Kidney (tissue), 14 donors: ENCODE results near the gene CPXM2. TPM values are rescaled to one million over a fixed set of nuclear protein-coding genes. Genes with fewer than 3 reads are reported as not detected.

Source experiments
- DNase-seq, 5 donors: peaks; one replicate each; pipeline ENCODE4 v3.0.0-alpha.2; 2013 to 2020
- FAIRE-seq: peaks from 2 replicates; lab custom pipeline; 2012; peaks lifted over from hg19 to GRCh38; lab: Jason Lieb, UNC
- H3K27ac ChIP-seq, 2 donors: one replicate each; pipeline ENCODE4 v1.7.0; 2013; ENCODE audit warnings: low read depth in 2 of 2, low read length in 2 of 2, inconsistent platforms in 1 of 2
- H3K27me3 ChIP-seq: one replicate; pipeline ENCODE4 v1.7.1; 2013; ENCODE audit warnings: low read length, inconsistent platforms; ENCODE audit not compliant: control insufficient read depth, insufficient read depth
- H3K36me3 ChIP-seq, 3 donors: one replicate each; pipeline versions ENCODE4 v1.7.0 to v1.7.1; 2013; ENCODE audit warnings: low read length in 3 of 3, control low read depth in 1 of 3, inconsistent platforms in 1 of 3; ENCODE audit not compliant: insufficient read depth in 3 of 3, control insufficient read depth in 2 of 3
- H3K4me1 ChIP-seq, 3 donors: one replicate each; pipeline versions ENCODE4 v1.7.0 to v1.7.1; 2013; ENCODE audit warnings: low read length in 3 of 3, inconsistent platforms in 1 of 3, low read depth in 1 of 3; ENCODE audit not compliant: control insufficient read depth in 2 of 3, insufficient read depth in 2 of 3
- H3K4me3 ChIP-seq, 3 donors: one replicate each; pipeline versions ENCODE4 v1.7.0 to v1.8.1; 2013; ENCODE audit warnings: low read length in 3 of 3, control low read depth in 1 of 3, inconsistent platforms in 1 of 3
- H3K9ac ChIP-seq, 3 donors: one replicate each; pipeline versions ENCODE4 v1.7.0 to v1.7.1; 2013; ENCODE audit warnings: low read length in 3 of 3, control low read depth in 1 of 3, inconsistent platforms in 1 of 3
- H3K9me3 ChIP-seq, 3 donors: one replicate each; pipeline versions ENCODE4 v1.7.0 to v1.7.1; 2013; ENCODE audit warnings: low read length in 3 of 3, control low read depth in 1 of 3, inconsistent platforms in 1 of 3; ENCODE audit not compliant: control insufficient read depth in 2 of 3, insufficient read depth in 1 of 3
- intact Hi-C: fragments of 100-400 bp; cut with DNase I; formaldehyde crosslinking; loops from one replicate; pipeline ENCODE4 v1.11.1; 2022
- polyA plus RNA-seq: library from polyadenylated mRNA; stranded (reverse); fragments of 350-450 nt; fragmentation: Illumina TruSeq; extraction: RNeasy Lipid Tissue Mini Kit (QIAGEN cat#74804); gene quantifications from one replicate; pipeline ENCODE4 v1.2.3, GENCODE V29; 2014; ENCODE audit warnings: low read depth, low replicate concordance; ENCODE audit not compliant: insufficient read depth
- total RNA-seq: library from RNA; stranded (reverse); fragmentation: NEBNext Ultra II Directional; extraction: Animal tissue kit (Norgen Biotek cat#: 25700); gene quantifications from one replicate; pipeline ENCODE4 v1.2.1, GENCODE V29; 2021
- TF ChIP-seq, protein P1 (sequence below): IDR thresholded peaks from 3 replicates; pipeline ENCODE4 v1.5.1; 2012; ENCODE audit warnings: mild to moderate bottlenecking, moderate library complexity, borderline replicate concordance; ENCODE audit not compliant: insufficient read depth; ENCODE audit errors: extremely low read depth
- donor health status: control.
- donor health status: control.
- donor health status: control.
- donor health status: control.
- donor health status: control.
- donor health status: DM: yes; HTN: yes; CAD: no.
- donor health status: Normal renal cell carcinoma (clear cell type).

Gene CPXM2
- total and polyA plus RNA-seq, 2 donors from 2014 or later, result 18.1 to 18.5 TPM

DNA sequence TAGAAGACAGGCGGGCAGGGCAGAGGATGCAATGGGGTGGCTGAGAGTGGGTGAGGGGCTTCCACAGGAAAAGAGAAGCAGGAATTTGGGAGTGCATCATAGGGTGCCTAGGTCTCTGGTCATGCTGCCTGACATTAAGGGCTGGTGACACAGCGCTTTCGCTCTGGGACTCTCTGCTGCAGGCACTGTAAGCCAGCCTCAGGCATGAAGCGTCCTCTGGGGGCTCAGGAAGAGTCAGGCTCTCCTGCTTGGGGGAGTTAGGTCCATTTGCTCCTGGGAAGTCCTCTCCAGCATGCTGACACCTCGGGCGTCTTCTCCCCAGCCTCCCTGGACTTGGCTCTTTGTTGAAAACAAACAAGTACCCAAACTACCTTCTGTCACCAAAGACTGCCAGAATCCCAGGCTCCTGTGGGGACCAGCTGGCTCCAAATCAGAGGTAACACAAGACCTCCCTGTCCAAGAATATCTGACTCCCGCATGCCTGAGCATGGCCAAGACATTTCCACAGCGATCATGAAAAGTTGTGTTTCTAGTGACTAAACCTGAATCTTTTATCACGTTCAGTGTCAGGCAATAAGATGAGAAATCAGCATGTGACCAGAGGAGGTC is 170.1 kb downstream of the CPXM2 start:
- TF ChIP-seq, protein P1, sequence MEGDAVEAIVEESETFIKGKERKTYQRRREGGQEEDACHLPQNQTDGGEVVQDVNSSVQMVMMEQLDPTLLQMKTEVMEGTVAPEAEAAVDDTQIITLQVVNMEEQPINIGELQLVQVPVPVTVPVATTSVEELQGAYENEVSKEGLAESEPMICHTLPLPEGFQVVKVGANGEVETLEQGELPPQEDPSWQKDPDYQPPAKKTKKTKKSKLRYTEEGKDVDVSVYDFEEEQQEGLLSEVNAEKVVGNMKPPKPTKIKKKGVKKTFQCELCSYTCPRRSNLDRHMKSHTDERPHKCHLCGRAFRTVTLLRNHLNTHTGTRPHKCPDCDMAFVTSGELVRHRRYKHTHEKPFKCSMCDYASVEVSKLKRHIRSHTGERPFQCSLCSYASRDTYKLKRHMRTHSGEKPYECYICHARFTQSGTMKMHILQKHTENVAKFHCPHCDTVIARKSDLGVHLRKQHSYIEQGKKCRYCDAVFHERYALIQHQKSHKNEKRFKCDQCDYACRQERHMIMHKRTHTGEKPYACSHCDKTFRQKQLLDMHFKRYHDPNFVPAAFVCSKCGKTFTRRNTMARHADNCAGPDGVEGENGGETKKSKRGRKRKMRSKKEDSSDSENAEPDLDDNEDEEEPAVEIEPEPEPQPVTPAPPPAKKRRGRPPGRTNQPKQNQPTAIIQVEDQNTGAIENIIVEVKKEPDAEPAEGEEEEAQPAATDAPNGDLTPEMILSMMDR, result no peak
- Histone ChIP-seq H3K27ac (no peak overlapping the region), H3K27me3 (no peaks in the 10 kb centered on the region), H3K9me3 (peaks cover 0 to 11% (median 0%) of the 10 kb centered on the region in 3 donors), H3K4me3 (no peak overlapping the region), H3K36me3 (no peaks in the 10 kb centered on the region), H3K4me1 (no peaks in the 10 kb centered on the region), H3K9ac (no peak overlapping the region)
- DNase-seq (no peak), FAIRE-seq (no peak)
- intact Hi-C loops, result no loop called here

GRCh38 chr10:123720536-123720935 is 171.1 kb downstream of the CPXM2 start:
- intact Hi-C loops, result no loop called here
- no peak overlapping the region for H3K9ac ChIP-seq
- H3K36me3 ChIP-seq, result no peaks in the 10 kb centered on the region
- H3K27ac ChIP-seq, result no peak overlapping the region
- no peak for DNase-seq
- no peak overlapping the region for H3K4me3 ChIP-seq
- H3K4me1 ChIP-seq, result no peaks in the 10 kb centered on the region
- H3K27me3 ChIP-seq, result no peaks in the 10 kb centered on the region
- H3K9me3 ChIP-seq, result peaks cover 0 to 14% (median 0%) of the 10 kb centered on the region in 3 donors
- TF ChIP-seq, protein P1, result no peak
- FAIRE-seq, result no peak

GRCh38 chr10:123718544-123719060 is 173.0 kb downstream of the CPXM2 start:
- intact Hi-C loops, result no loop called here
- no peak overlapping the region for H3K4me3 ChIP-seq
- no peak for FAIRE-seq

More at GRCh38 chr10:123718544-123719060, 173.0 kb downstream of the CPXM2 start:
- Histone ChIP-seq H3K4me1 (no peaks in the 10 kb centered on the region), H3K27ac (no peak overlapping the region), H3K36me3 (no peaks in the 10 kb centered on the region), H3K27me3 (no peaks in the 10 kb centered on the region), H3K9ac (no peak overlapping the region), H3K9me3 (peaks cover 0 to 14% (median 0%) of the 10 kb centered on the region in 3 donors)
- no peak for DNase-seq
- TF ChIP-seq, protein P1, result no peak
